SKM-1 treated with dmso at 0.1 percent for 144 hours (cell line): ENCODE results near the gene TUBGCP3.

ENCODE experiments used
- DNase-seq: peaks from one replicate; lab custom pipeline; 2025; ENCODE audit not compliant: unreplicated experiment; lab: John Stamatoyannopoulos, UW

TUBGCP3 gene

GRCh38 chr13:112616586-112617362 is 28.8 kb upstream of the TUBGCP3 start:
- peak; percentile 30 for DNase-seq

- no peak for DNase-seq
Measured at GRCh38 chr13:112615391-112615790, 27.4 kb upstream of the TUBGCP3 start.

- no peak for DNase-seq
Measured at GRCh38 chr13:112614835-112615234, 26.9 kb upstream of the TUBGCP3 start.

GRCh38 chr13:112608212-112608611 is 20.3 kb upstream of the TUBGCP3 start:
- no peak for DNase-seq

- peak; percentile 82 for DNase-seq
Measured at GRCh38 chr13:112606109-112607001, 18.4 kb upstream of the TUBGCP3 start.

- no peak for DNase-seq
Measured at GRCh38 chr13:112605531-112605990, 17.6 kb upstream of the TUBGCP3 start.

GRCh38 chr13:112603641-112604225 is 15.8 kb upstream of the TUBGCP3 start:
- DNase-seq: no peak

- DNase-seq: no peak
Measured at GRCh38 chr13:112602189-112602588, 14.2 kb upstream of the TUBGCP3 start.

- DNase-seq: no peak
Measured at GRCh38 chr13:112601371-112601770, 13.4 kb upstream of the TUBGCP3 start.

GRCh38 chr13:112596235-112596634 is 8.3 kb upstream of the TUBGCP3 start:
- DNase-seq: no peak

- no peak for DNase-seq
Measured at GRCh38 chr13:112592647-112593046, 4.7 kb upstream of the TUBGCP3 start.

- no peak for DNase-seq
Measured at GRCh38 chr13:112592181-112592580, 4.2 kb upstream of the TUBGCP3 start.

GRCh38 chr13:112588490-112589297 is 741 bp upstream of the TUBGCP3 start:
- DNase-seq: no peak

- peak; percentile 36 for DNase-seq
Measured at GRCh38 chr13:112587212-112587763, 665 bp downstream of the TUBGCP3 start.

GRCh38 chr13:112586334-112586960 is 1.5 kb downstream of the TUBGCP3 start:
- DNase-seq: no peak

- DNase-seq: peak; percentile 94
Measured at GRCh38 chr13:112583592-112584277, 4.2 kb downstream of the TUBGCP3 start.

- no peak for DNase-seq
Measured at GRCh38 chr13:112582263-112582662, 5.7 kb downstream of the TUBGCP3 start.

- DNase-seq: no peak
Measured at GRCh38 chr13:112580912-112581311, 7.0 kb downstream of the TUBGCP3 start.

GRCh38 chr13:112580211-112580610 is 7.7 kb downstream of the TUBGCP3 start:
- DNase-seq: no peak
